ENCODE measurements around the gene AMPD1.

DNA sequence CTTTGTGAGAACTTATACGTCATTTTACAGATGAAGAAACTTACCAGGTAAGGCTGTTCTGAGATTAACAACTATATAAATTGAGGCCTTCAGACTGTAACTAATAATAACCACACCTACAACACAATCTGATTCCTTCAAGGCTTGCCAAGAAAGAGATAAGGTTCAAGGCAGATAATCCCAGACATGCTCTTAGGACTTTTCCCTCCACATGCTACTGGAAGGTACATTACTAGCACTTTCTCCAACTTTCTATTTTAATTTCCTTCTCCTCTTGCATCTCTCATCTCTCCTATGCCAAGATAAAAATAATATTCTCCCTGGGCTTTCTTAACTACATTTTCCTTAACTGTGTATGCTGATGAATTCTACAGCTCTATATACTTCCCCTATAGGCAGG, 40.1 kb upstream of the AMPD1 start:
- no peak for TF ChIP-seq EZH2 (IDR thresholded peaks at IDR 0.05; ENCODE audit: borderline replicate concordance, low read depth, low read length, poor library complexity, severe bottlenecking)
- TF ChIP-seq, protein P1, sequence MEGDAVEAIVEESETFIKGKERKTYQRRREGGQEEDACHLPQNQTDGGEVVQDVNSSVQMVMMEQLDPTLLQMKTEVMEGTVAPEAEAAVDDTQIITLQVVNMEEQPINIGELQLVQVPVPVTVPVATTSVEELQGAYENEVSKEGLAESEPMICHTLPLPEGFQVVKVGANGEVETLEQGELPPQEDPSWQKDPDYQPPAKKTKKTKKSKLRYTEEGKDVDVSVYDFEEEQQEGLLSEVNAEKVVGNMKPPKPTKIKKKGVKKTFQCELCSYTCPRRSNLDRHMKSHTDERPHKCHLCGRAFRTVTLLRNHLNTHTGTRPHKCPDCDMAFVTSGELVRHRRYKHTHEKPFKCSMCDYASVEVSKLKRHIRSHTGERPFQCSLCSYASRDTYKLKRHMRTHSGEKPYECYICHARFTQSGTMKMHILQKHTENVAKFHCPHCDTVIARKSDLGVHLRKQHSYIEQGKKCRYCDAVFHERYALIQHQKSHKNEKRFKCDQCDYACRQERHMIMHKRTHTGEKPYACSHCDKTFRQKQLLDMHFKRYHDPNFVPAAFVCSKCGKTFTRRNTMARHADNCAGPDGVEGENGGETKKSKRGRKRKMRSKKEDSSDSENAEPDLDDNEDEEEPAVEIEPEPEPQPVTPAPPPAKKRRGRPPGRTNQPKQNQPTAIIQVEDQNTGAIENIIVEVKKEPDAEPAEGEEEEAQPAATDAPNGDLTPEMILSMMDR (conservative IDR thresholded peaks at IDR 0.05; ENCODE audit: low read depth, low read length) = no peak
